Mesendoderm (in vitro differentiated cells): ENCODE results near the gene STAP2.

Source experiments
- DNase-seq: peaks from one replicate; pipeline ENCODE4 v3.0.0; 2013
- H2AK5ac ChIP-seq: 2 replicates; pipeline ENCODE4 v1.6.1; 2013; ENCODE audit warnings: low read length, inconsistent platforms
- H2BK120ac ChIP-seq: 2 replicates; pipeline ENCODE4 v1.6.1; 2013; ENCODE audit warnings: low read depth, mild to moderate bottlenecking, low read length, moderate library complexity, mixed read lengths
- H2BK15ac ChIP-seq: replicated peaks from 2 replicates; pipeline ENCODE4 v1.6.1; 2013; ENCODE audit warnings: low read depth, mild to moderate bottlenecking, moderate library complexity
- H2BK5ac ChIP-seq: 2 replicates; pipeline ENCODE4 v1.6.1; 2013; ENCODE audit warnings: low read length, inconsistent platforms
- H3K18ac ChIP-seq: 2 replicates; pipeline ENCODE4 v1.6.1; 2013; ENCODE audit warnings: mild to moderate bottlenecking, low read length, mixed read lengths
- H3K23ac ChIP-seq: one replicate; pipeline ENCODE4 v1.6.1; 2013; ENCODE audit warnings: low read length
- H3K27ac ChIP-seq: 2 replicates; pipeline ENCODE4 v1.5.1; 2013; ENCODE audit warnings: low read depth, mild to moderate bottlenecking, inconsistent platforms, low read length, moderate library complexity
- H3K27me3 ChIP-seq: 2 replicates; pipeline ENCODE4 v1.6.1; 2013; ENCODE audit warnings: low read length, control low read depth, mild to moderate bottlenecking, inconsistent platforms; ENCODE audit not compliant: insufficient read depth, poor library complexity
- H3K36me3 ChIP-seq: 2 replicates; pipeline ENCODE4 v1.6.1; 2013; ENCODE audit warnings: low read length, inconsistent platforms; ENCODE audit not compliant: control insufficient read depth, insufficient read depth
- H3K4ac ChIP-seq: one replicate; pipeline ENCODE4 v1.6.1; 2013; ENCODE audit warnings: low read depth, mild to moderate bottlenecking, low read length, moderate library complexity
- H3K4me1 ChIP-seq: 2 replicates; pipeline ENCODE4 v1.6.1; 2013; ENCODE audit warnings: low read depth, low read length, inconsistent platforms; ENCODE audit not compliant: control insufficient read depth
- H3K4me2 ChIP-seq: 2 replicates; pipeline ENCODE4 v1.6.1; 2013; ENCODE audit warnings: low read length
- H3K4me3 ChIP-seq: 2 replicates; pipeline ENCODE4 v1.5.1; 2013; ENCODE audit warnings: mild to moderate bottlenecking, low read length
- H3K56ac ChIP-seq: one replicate; pipeline ENCODE4 v1.6.1; 2013; ENCODE audit warnings: low read length
- H3K79me1 ChIP-seq: 2 replicates; pipeline ENCODE4 v1.6.1; 2013; ENCODE audit warnings: low read length, inconsistent platforms
- H3K79me2 ChIP-seq: 2 replicates; pipeline ENCODE4 v1.6.1; 2013; ENCODE audit warnings: mild to moderate bottlenecking, low read length; ENCODE audit not compliant: control insufficient read depth, insufficient read depth
- H3K9ac ChIP-seq: 2 replicates; pipeline ENCODE4 v1.6.1; 2013; ENCODE audit warnings: low read length, inconsistent platforms
- H4K5ac ChIP-seq: one replicate; pipeline ENCODE4 v1.6.1; 2013; ENCODE audit warnings: low read length
- H4K8ac ChIP-seq: one replicate; pipeline ENCODE4 v1.6.1; 2013; ENCODE audit warnings: low read depth, mild to moderate bottlenecking, control low read depth, low read length, moderate library complexity
- WGBS: extraction: QIAGEN DNeasy Blood & Tissue Kit; methylation state at CpG from one replicate; pipeline ENCODE4 v1.1.7; 2013; ENCODE audit warnings: low lambda C conversion rate, missing lambda C conversion rate; ENCODE audit not compliant: insufficient coverage; ENCODE audit errors: extremely low coverage; 5-methylcytosine and 5-hydroxymethylcytosine counted together

Gene STAP2

DNA sequence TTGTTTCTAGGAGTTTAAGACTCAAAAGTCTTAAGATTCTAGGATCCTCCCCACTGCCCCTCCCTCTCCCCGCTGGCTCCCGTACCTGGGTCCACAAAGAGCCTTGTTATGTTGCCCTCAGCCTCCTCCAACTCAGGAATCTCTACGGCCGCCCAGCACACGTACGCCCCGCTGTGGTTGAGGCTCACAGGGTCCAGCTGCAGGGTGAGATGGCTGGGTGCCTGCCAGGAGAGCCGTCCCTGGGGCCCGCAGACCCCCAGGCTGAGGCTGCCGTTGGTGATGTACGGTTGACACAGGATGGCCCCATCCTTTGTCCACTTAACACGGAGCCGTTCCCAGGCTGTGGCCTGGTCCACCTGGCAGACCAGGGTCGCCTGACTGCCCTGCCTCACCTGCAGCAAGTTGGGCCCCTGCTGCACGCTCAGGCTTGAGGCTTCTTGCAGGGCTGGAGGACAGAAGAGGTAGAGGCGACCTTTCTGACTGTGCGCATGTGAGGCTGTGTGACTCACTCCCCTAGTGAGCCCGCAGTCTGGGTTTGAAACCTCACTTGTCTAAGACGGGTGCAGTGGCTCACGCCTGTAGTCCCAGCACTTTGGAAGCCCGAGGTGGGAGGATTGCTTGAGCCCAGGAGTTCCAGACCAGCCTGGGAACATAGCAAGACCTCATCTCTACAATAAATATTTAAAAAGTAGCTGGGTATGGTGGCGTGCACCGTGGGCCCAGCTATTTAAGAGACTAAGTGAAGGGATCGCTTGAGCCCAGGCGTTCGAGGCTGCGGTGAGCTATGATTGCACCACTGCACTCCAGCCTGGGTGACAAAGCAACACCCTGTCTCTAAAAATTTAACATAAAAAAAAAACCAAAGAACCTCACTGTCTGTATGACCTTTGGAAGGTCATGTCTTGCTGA is 40.5 kb downstream of the STAP2 start:
- Histone ChIP-seq H2BK5ac (no peak overlapping the region), H3K23ac (no peak overlapping the region), H3K79me1 (no peaks in the 10 kb centered on the region), H3K79me2 (no peaks in the 10 kb centered on the region), H3K36me3 (no peaks in the 10 kb centered on the region), H3K9ac (no peak overlapping the region), H4K5ac (no peak overlapping the region), H2BK120ac (no peak overlapping the region), H3K4ac (no peak overlapping the region), H3K18ac (no peak overlapping the region), H3K4me1 (no peaks in the 10 kb centered on the region), H3K4me3 (no peak overlapping the region), H3K27ac (no peak overlapping the region), H3K4me2 (no peak overlapping the region), H2AK5ac (no peak overlapping the region), H4K8ac (no peak overlapping the region), H2BK15ac (no peak overlapping the region), H3K56ac (no peak overlapping the region), H3K27me3 (no peaks in the 10 kb centered on the region)
- no CpG with 5 or more reads among the region's 27 CpGs for WGBS
- DNase-seq: no peak

DNA sequence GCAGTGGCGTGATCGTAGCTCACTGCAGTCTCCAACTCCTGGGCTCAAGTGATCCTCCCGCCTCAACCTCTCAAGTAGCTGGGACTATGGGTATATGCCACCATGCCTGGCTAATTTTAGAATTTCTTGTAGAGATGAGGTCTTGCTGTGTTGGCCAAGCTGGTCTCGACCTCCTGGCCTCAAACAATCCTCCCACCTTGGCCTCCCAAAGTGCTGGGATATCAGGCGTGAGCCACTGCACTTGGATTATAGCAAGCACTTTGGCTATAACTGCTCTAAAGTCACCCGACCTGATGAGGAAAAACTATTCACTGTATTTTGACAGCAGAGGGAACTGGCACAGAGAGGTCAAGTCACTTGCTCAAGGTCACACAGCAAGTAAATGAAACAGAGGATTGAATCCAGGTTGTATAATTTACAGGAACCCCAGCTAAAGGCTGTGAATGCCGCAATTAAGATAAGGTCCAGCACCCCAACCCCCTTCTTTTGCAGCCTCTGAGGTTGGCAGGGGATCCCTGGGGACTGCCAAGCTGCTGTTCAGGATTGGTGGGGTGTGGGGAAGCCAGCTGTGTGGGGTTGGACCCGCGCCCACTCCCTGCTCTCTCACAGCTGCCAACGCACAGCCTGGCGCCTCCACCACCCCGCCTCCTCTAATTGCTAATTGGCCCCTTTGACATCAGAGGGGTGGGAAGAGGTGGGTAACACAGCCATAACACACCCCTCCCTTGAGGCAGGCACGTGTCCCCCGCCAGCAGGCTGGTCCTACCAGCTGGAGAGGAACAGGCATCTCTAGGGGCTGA is 42.5 kb downstream of the STAP2 start:
- no peak overlapping the region for H3K18ac ChIP-seq
- no peaks in the 10 kb centered on the region for H3K79me2 ChIP-seq
- no CpG with 5 or more reads among the region's 14 CpGs for WGBS
- H3K9ac ChIP-seq: no peak overlapping the region
- no peaks in the 10 kb centered on the region for H3K27me3 ChIP-seq
- H3K4me2 ChIP-seq: no peak overlapping the region
- no peak overlapping the region for H3K4ac ChIP-seq
- H3K36me3 ChIP-seq: no peaks in the 10 kb centered on the region
- no peak overlapping the region for H2BK120ac ChIP-seq
- no peaks in the 10 kb centered on the region for H3K79me1 ChIP-seq
- no peak overlapping the region for H4K5ac ChIP-seq
- no peak overlapping the region for H3K23ac ChIP-seq
- H3K27ac ChIP-seq: no peak overlapping the region
- no peak overlapping the region for H3K56ac ChIP-seq
- H3K4me3 ChIP-seq: no peak overlapping the region
- no peaks in the 10 kb centered on the region for H3K4me1 ChIP-seq
- no peak overlapping the region for H2BK5ac ChIP-seq
- no peak overlapping the region for H2AK5ac ChIP-seq
- no peak for DNase-seq
- no peak overlapping the region for H2BK15ac ChIP-seq
- no peak overlapping the region for H4K8ac ChIP-seq

DNA sequence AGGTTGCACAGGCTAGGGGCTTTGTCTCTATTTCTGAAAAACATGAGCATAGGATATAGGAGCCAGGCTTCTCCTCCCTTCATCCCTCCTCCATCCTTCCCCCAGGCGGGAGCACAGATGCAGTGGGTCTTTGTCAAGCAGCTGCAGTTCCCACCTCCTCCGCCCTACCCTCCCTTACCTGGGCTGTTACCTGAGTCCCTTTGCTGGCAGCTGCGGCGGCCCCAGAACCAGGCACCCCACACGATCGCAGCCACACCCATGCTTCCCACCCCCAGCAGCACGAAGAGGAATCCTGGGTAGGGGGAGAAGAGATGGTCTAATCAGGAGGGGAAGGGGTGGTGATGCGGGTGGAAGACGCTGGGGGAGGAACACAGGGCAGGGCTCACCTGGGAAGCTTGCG is 44.2 kb downstream of the STAP2 start:
- Histone ChIP-seq H3K4me3 (no peak overlapping the region), H3K4me2 (no peak overlapping the region), H3K4ac (no peak overlapping the region), H3K56ac (no peak overlapping the region), H3K18ac (no peak overlapping the region), H3K23ac (no peak overlapping the region), H2BK5ac (no peak overlapping the region), H3K4me1 (no peaks in the 10 kb centered on the region), H3K36me3 (no peaks in the 10 kb centered on the region), H4K8ac (no peak overlapping the region), H2BK15ac (no peak overlapping the region), H3K27me3 (no peaks in the 10 kb centered on the region), H2BK120ac (no peak overlapping the region), H3K27ac (no peak overlapping the region), H4K5ac (no peak overlapping the region), H2AK5ac (no peak overlapping the region), H3K79me1 (no peaks in the 10 kb centered on the region), H3K9ac (no peak overlapping the region), H3K79me2 (no peaks in the 10 kb centered on the region)
- WGBS: no CpG with 5 or more reads among the region's 10 CpGs
- no peak for DNase-seq

DNA sequence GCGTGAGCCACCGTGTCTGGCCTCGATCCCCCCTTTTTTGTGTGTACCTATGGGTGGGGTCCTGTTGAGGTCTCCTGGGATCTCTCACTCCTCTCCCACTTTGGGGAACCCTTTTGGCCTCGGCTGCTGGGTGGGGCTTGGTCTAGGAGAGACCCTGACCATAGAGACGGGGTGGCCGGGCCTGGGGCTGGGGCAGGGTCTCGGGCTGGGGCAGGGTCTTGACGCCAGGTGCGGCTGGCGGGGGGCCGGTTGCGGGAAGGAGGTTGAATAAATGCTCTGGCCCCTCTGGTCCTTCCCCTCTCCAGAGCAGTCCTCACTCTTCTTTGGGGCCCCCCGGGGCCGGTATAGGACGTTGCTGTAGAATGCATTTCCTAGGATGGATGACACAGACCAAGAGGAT is 46.1 kb downstream of the STAP2 start:
- no peak overlapping the region for H3K9ac ChIP-seq
- H3K79me2 ChIP-seq: no peaks in the 10 kb centered on the region
- WGBS: no CpG with 5 or more reads among the region's 15 CpGs
- H3K4me3 ChIP-seq: no peak overlapping the region
- no peak overlapping the region for H3K27ac ChIP-seq
- no peak overlapping the region for H2BK120ac ChIP-seq
- H3K56ac ChIP-seq: no peak overlapping the region
- H3K36me3 ChIP-seq: no peaks in the 10 kb centered on the region
- no peak overlapping the region for H2AK5ac ChIP-seq
- H3K23ac ChIP-seq: no peak overlapping the region
- H3K4me2 ChIP-seq: no peak overlapping the region
- no peak overlapping the region for H4K5ac ChIP-seq
- H4K8ac ChIP-seq: no peak overlapping the region
- H3K18ac ChIP-seq: no peak overlapping the region
- no peaks in the 10 kb centered on the region for H3K79me1 ChIP-seq
- DNase-seq: no peak
- H3K27me3 ChIP-seq: no peaks in the 10 kb centered on the region
- H2BK15ac ChIP-seq: no peak overlapping the region
- H2BK5ac ChIP-seq: no peak overlapping the region
- no peaks in the 10 kb centered on the region for H3K4me1 ChIP-seq
- no peak overlapping the region for H3K4ac ChIP-seq

DNA sequence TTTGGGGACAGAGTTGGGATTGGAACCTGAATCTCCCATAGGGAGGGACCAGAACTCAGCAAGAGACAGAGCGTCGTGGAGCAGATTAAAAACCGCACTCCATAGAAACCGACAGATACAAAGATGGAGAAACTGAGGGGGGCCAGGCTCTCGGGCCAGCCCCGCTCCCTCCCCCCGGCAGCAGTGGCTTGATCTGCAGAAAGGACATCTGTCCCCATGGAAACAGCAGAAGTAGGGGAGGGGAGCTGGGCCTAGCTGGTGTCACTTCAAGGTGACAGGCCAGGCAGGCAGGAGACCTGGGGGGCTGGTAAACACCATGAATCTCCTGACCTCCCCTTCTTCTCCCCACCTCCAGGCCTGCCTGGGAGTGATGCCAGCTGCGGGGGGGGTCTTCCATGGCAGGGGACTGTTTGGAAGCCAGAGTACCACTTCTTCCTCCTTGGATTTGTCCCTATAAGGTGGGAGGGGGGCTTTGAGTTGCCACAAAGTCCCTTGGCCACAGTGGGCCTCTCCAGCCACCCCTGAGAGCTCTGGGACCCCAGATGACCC is 47.4 kb downstream of the STAP2 start:
- Histone ChIP-seq H3K9ac (no peak overlapping the region), H4K5ac (no peak overlapping the region), H3K4me1 (no peaks in the 10 kb centered on the region), H3K36me3 (no peaks in the 10 kb centered on the region), H3K18ac (no peak overlapping the region), H2BK120ac (no peak overlapping the region), H2BK15ac (no peak overlapping the region), H3K4ac (no peak overlapping the region), H3K56ac (no peak overlapping the region), H3K23ac (no peak overlapping the region), H3K4me3 (no peak overlapping the region), H3K79me2 (no peaks in the 10 kb centered on the region), H3K27ac (no peak overlapping the region), H3K27me3 (no peaks in the 10 kb centered on the region), H3K79me1 (no peaks in the 10 kb centered on the region), H2AK5ac (no peak overlapping the region), H2BK5ac (no peak overlapping the region), H3K4me2 (no peak overlapping the region), H4K8ac (no peak overlapping the region)
- WGBS: no CpG with 5 or more reads among the region's 8 CpGs
- no peak for DNase-seq
